Muscle of back (tissue), 11 donors: Measurements from ENCODE around the gene ST7. TPM values are rescaled to one million over a fixed set of nuclear protein-coding genes. Genes with fewer than 3 reads are reported as not detected.
"Not testable (repeated sequence)": the region's sequence is repeated elsewhere in the genome, so short reads cannot be mapped to it uniquely, and the experiment has no call there.

Experiments
- DNase-seq, 3 donors: peaks; one replicate each; pipeline versions ENCODE4 v3.0.0 to v3.0.0-alpha.2; 2013
- polyA plus RNA-seq, 10 donors: library from polyadenylated mRNA; unstranded; fragments of 120-200 nt; gene quantifications; one replicate each; pipeline ENCODE4 v1.2.1, GENCODE V29; 2013; ENCODE audit not compliant: insufficient read length in 10 of 10

ST7 gene
- polyA plus RNA-seq, 10 donors: 13.8 to 23.3 (median 16.7) TPM

DNA sequence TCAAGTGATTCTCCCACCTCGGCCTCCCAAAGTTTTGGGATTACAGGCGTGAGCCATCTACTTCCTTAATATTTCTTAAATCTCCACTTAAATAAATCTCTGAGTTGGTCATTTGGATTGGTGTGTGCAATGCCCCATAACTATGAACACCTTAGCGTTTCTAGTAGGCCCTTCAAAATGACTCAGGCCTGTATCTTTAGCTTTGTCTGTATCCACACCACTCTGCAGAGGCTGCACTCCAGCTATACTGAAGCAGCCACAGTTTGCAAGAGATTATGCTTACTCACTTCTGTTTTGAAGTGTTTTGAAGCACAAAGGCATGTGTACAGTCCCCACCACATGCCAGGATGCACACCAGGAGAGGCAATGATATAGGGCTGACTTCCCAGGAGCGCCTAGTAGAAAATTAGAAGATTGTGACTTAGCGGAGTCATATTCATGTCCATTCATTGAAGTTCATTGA is 2.4 kb upstream of the ST7 start:
- no peak for DNase-seq

- no peak for DNase-seq
These were observed 1.7 kb upstream of the ST7 start for GRCh38 chr7:116951366-116952292.

- peak in 2 of 3 donors; percentile 62 to 82 for DNase-seq
These were observed 498 bp upstream of the ST7 start for GRCh38 chr7:116952635-116953371.

GRCh38 chr7:116953906-116954838 is 871 bp downstream of the ST7 start:
- peak; percentile 86 to 93 (median 87) for DNase-seq

DNA sequence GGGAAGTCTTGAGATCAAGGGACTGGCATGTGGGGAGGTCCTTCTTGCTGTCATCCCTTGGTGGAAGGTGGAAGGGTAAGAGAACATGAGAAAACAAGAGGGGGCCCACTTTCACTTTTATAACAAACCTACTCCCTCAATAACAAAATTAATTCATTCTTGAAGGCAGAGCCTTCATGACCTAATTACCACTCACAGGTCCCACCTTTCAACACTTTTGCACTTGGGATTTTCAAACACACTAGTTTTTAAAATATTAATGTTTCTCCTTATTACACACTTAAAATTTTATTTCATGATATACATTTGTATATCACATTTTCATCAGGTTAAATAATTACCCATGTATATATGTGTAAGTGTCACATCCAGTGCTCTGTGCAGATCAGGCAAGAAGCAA is 2.0 kb downstream of the ST7 start:
- no peak for DNase-seq

- DNase-seq: peak in 2 of 3 donors; percentile 39 to 57
These were observed 2.6 kb downstream of the ST7 start for GRCh38 chr7:116955801-116956476.

- DNase-seq: no peak
These were observed 3.1 kb downstream of the ST7 start for GRCh38 chr7:116956477-116956804.

GRCh38 chr7:116957874-116958273 is 4.6 kb downstream of the ST7 start:
- no peak for DNase-seq

GRCh38 chr7:116961966-116962673 is 8.8 kb downstream of the ST7 start:
- DNase-seq: not testable (repeated sequence)

DNA sequence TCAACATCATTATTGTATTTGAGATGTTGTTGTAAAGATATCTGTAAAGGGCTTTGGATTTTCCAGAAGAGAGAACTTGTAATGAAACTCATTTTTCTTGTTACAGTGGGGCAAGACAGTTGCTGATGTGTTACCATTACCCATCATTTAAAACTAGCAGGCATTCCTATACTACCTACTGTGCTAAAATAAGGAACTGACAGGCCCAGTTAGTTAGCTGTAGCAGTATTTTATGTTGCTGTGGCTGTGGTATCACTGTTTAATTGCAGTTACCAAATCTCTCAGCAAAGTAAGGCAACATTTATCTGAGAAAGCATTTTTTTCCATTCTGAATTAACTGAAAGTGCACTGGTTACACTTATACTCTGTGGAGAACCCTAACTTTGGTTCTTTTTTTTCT is 9.9 kb downstream of the ST7 start:
- DNase-seq: no peak

DNA sequence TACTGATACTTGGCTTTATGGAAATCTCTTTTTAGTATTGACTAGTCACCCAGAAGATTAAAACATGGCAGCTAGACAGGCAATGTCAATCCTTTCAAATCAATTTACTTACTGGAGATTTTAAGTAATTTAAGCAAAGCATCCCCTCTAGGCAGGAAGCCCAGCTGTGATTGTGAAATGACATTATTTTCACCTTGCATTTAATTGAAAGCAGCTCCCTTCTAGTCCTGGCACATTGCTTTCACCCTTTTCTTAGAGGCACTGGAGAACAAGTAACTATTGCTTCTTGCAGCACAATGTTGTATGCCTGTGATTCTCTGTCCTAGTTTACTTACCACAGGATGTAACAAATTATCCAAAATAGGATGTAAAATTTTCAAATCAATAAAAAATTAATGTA is 13.3 kb downstream of the ST7 start:
- DNase-seq: no peak

- DNase-seq: no peak
These were observed 14.1 kb downstream of the ST7 start for GRCh38 chr7:116967254-116967922.

DNA sequence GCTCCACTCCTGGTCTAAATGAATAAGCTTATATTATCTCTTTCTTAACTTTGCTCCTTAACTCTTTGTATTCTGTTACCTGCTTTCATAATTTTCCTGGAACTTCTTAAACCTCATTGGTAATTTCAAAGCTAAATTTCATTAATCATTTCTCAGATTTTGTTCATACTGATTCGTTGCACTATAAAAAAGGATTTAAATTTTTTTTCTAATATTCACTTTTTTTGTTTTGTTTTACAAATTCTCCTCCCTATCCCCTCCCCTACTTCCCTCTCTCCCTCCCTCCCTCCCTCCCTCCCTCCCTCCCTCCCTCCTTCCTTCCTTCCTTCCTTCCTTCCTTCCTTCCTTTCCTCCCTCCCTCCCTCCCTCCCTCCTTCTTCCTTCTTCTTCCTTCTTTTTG is 14.7 kb downstream of the ST7 start:
- no peak for DNase-seq

DNA sequence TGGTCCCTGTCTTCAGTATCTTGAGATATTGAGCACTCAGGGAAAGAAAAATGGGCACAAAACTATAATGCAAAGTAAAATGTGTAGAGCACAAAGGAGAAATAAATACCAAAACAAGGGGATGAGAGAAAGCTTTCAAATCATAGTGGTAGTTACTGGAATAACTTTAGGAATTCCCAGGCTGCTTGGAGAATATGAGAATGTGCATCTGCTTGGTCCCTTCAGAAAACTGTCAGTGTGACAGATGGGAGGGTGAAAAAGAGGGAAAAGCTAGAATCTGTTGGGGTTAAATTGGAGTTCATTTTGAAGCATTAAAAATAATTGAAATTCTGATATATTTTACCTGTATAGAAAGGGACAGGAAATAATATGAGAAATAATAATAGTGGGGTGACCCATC is 15.3 kb downstream of the ST7 start:
- DNase-seq: no peak

DNA sequence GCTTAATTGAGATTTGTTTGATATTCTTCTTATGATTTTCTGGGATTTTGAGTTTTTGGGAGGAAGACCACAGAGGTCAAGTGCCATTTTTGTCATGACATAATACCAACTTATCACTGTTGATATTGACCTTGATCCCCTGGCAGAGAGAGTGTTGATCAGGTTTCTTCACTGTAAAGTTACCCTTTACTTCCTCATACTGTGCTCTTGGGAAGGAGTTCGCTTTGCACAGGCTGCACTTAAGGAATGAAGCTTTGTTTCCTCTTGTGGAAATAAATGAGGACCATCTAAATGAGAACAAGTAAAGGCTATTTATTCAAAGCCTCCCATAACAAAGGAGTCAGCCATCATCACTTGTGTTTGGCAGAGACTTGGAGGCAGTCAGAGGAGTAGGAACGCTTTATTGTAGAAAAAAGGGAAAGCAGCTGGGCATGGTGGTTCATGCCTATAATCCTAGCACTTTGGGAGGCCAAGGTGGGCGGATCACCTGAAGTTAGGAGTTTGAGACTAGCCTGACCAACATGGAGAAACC is 16.1 kb downstream of the ST7 start:
- no peak for DNase-seq

- no peak for DNase-seq
These were observed 17.1 kb downstream of the ST7 start for GRCh38 chr7:116970238-116970910.

DNA sequence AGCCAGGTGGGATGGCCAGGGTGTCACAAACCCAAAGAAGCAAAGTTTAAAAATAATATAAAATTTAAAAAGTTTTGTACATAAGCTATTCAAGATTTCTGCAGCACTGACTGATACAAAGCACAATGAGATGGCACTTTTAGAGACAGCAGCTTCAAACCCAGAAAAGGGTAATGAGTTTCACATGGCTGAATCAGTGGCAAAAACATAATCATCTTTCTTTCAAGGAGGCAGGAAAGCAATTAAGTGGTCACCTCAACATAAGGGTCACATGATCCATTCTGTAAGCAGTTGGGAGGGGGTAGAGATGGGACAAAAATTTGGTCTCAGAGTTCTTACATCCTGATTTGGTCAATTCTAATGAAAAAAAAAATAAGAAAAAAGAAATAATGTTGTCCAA is 17.9 kb downstream of the ST7 start:
- not testable (repeated sequence) for DNase-seq

DNA sequence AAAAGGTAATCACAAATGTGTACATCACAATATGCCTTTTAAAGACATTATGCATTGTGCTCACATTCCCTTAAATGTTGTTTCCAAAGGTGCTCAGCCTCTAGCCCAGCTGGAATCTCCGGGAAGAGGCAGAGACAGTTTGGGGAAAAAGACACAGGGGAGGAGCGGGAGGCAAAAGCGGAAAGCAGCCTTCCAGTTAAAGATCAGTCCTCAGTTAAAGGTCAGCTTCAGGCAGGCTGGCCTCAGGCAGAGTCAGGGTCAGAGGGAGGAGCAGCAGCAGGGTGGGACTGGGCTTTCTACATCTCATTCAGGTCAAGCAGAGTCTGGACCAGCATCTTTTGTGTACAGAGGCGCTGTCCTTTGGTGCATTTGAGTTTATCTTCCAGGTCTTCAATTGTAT is 18.6 kb downstream of the ST7 start:
- no peak for DNase-seq

- not testable (repeated sequence) for DNase-seq
These were observed 21.7 kb downstream of the ST7 start for GRCh38 chr7:116975024-116975423.
